Spleen (tissue), 11 donors: ENCODE measurements around the gene TKTL1. TPM values are rescaled to one million over a fixed set of nuclear protein-coding genes. Genes with fewer than 3 reads are reported as not detected.

Source experiments
- DNase-seq: peaks from one replicate; pipeline ENCODE4 v3.0.0-alpha.2; 2020
- H3K27ac ChIP-seq, 8 donors: fragments of 200-600 bp; sonication (generic) in 7 of 8; 1 replicate in 4 of 8; 2 replicates in 4 of 8; pipeline versions ENCODE4 v1.5.0 to v1.8.0; 2016 to 2021; ENCODE audit warnings: inconsistent platforms in 4 of 8, mild to moderate bottlenecking in 4 of 8, moderate library complexity in 1 of 8
- H3K27me3 ChIP-seq, 7 donors: fragments of 200-600 bp; sonication (generic) in 6 of 7; replicated peaks in 1 of 7; 1 replicate in 4 of 7; 2 replicates in 3 of 7; pipeline versions ENCODE4 v1.5.0 to v1.8.0; 2016 to 2021; ENCODE audit warnings: inconsistent platforms in 3 of 7, mild to moderate bottlenecking in 1 of 7
- H3K36me3 ChIP-seq, 6 donors: fragments of 200-600 bp; sonication (generic) in 5 of 6; 1 replicate in 4 of 6; 2 replicates in 2 of 6; pipeline versions ENCODE4 v1.5.0 to v1.8.0; 2016 to 2021; ENCODE audit warnings: inconsistent platforms in 2 of 6
- H3K4me1 ChIP-seq, 6 donors: fragments of 200-600 bp; sonication (generic) in 5 of 6; 1 replicate in 3 of 6; 2 replicates in 3 of 6; pipeline versions ENCODE4 v1.5.0 to v1.8.0; 2016 to 2021; ENCODE audit warnings: inconsistent platforms in 3 of 6
- H3K4me3 ChIP-seq, 8 donors: fragments of 200-600 bp; sonication (generic) in 7 of 8; 1 replicate in 4 of 8; 2 replicates in 4 of 8; pipeline versions ENCODE4 v1.5.0 to v1.8.0; 2016 to 2021; ENCODE audit warnings: inconsistent platforms in 4 of 8, mild to moderate bottlenecking in 4 of 8, moderate library complexity in 2 of 8
- H3K9me3 ChIP-seq, 8 donors: fragments of 200-600 bp; sonication (generic) in 7 of 8; 1 replicate in 4 of 8; 2 replicates in 4 of 8; pipeline versions ENCODE4 v1.5.0 to v1.8.0; 2016 to 2021; ENCODE audit warnings: inconsistent platforms in 4 of 8
- CTCF ChIP-seq, 11 experiments: fragments of 200-600 bp in 7 of 11; fragments of 450-650 bp in 4 of 11; sonication (generic) in 4 of 11; IDR thresholded peaks in 8 of 11; conservative IDR thresholded peaks in 3 of 11; 1 replicate in 7 of 11; 2 replicates in 4 of 11; pipeline versions ENCODE4 v1.4.0 to v1.8.0; 2016 to 2021; ENCODE audit warnings: antibody characterized with exemption in 11 of 11, inconsistent platforms in 4 of 11, mild to moderate bottlenecking in 1 of 11
- POLR2A ChIP-seq, 3 donors: fragments of 450-650 bp; IDR thresholded peaks; one replicate each; pipeline ENCODE4 v1.5.1; 2017; ENCODE audit warnings: antibody characterized with exemption in 3 of 3, mild to moderate bottlenecking in 1 of 3
- POLR2AphosphoS5 ChIP-seq, 3 donors: sonication (generic); formaldehyde crosslinking; IDR thresholded peaks; one replicate each; pipeline ENCODE4 v1.5.1; 2017; ENCODE audit warnings: antibody characterized with exemption in 3 of 3
- WGBS, 5 donors: extraction: QIAGEN DNeasy Blood & Tissue Kit in 3 of 5; methylation state at CpG; one replicate each; pipeline versions ENCODE4 v1.1.5 to v1.1.7; 2013 to 2018; 5-methylcytosine and 5-hydroxymethylcytosine counted together
- intact Hi-C: fragments of 100-400 bp; cut with DNase I; formaldehyde crosslinking; loops from one replicate; pipeline ENCODE4 v1.15.0; 2023; ENCODE audit warnings: low total_unique reads
- polyA plus RNA-seq, 3 donors: library from polyadenylated mRNA; stranded (reverse); fragments of 200-250 nt; gene quantifications; one replicate each; pipeline ENCODE4 v1.2.1, GENCODE V29; 2013
- total RNA-seq, 7 donors: library from RNA; depleted of rRNA in 3 of 7; stranded (reverse); fragments of >200 nt in 3 of 7; fragmentation: NEBNext Ultra II Directional in 4 of 7; extraction: Animal tissue kit (Norgen Biotek cat#: 25700) in 4 of 7; gene quantifications; one replicate each; pipeline versions ENCODE4 v1.1.0 to v1.2.1, GENCODE V29; 2016 to 2021
- donor health status: healthy with polysubstance abuse.
- donor health status: DM: no; HTN: no; CAD: no; lungs with moderate emphysema.
- donor health status: DM: no; HTN: no; CAD: no.
- donor health status: Bipolar disorder and iron deficiency.
- donor health status: healthy.
- donor health status: DM: no; HTN: no; CAD: no.
- donor health status: DM: yes; HTN: yes; CAD: no.

The TKTL1 gene
- total and polyA plus RNA-seq, 10 donors = 0.13 to 3.7 (median 0.77) TPM; not detected in 1

DNA sequence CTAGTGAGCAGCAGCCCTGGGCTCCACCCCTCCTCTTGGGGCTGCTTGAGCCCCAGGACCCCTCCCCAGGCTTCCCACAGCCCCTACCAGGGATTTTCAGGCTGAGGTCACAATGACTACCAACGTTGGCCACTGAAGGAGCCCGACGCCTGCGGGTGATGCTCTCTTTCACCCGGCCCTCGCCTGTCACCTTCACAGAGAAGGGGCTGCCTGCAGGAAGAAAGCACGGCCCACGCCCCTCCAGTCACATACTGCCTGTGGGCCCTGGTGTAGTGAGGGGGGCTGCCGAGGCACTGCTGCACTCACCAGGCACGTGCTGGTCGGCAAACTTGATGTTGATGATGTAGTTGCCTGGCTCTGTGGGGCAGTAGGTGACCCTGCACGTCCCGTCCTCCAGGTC, 56.9 kb downstream of the TKTL1 start:
- WGBS, 5 donors = 79 to 100% (median 86%) methylated on average over 4 to 13 of the region's 13 CpGs; no CpG with 5 or more reads in 1 of the 5 donors
- TF ChIP-seq POLR2A (IDR thresholded peaks at IDR 0.05) (no peak), CTCF (IDR thresholded peaks at IDR 0.05 in 8 of 11, conservative IDR thresholded peaks at IDR 0.05 in 3 of 11) (no peak), POLR2AphosphoS5 (IDR thresholded peaks at IDR 0.05) (peak in 1 of 3 donors; percentile 17)
- Histone ChIP-seq H3K4me3 (no peak overlapping the region), H3K36me3 (peaks cover 0 to 95% (median 82%) of the 10 kb centered on the region in 6 donors), H3K9me3 (no peaks in the 10 kb centered on the region), H3K27me3 (no peaks in the 10 kb centered on the region), H3K27ac (peak overlapping the region in 6 of 8 donors; percentile 20 to 85 (median 70)), H3K4me1 (peaks cover 3 to 75% (median 39%) of the 10 kb centered on the region in 6 donors)
- no peak for DNase-seq
- intact Hi-C loops = no loop called here

- peaks cover 0 to 68% (median 35%) of the 10 kb centered on the region in 6 donors for H3K4me1 ChIP-seq
- no peak overlapping the region for H3K4me3 ChIP-seq
- H3K27ac ChIP-seq = peak overlapping the region in 2 of 8 donors; percentile 77 to 85
- peaks cover 0 to 100% (median 90%) of the 10 kb centered on the region in 6 donors for H3K36me3 ChIP-seq
- H3K9me3 ChIP-seq = no peaks in the 10 kb centered on the region
- intact Hi-C loops = no loop called here
- DNase-seq = no peak
- TF ChIP-seq POLR2AphosphoS5 (IDR thresholded peaks at IDR 0.05) = peak in 1 of 3 donors; percentile 53
- TF ChIP-seq CTCF (IDR thresholded peaks at IDR 0.05 in 8 of 11, conservative IDR thresholded peaks at IDR 0.05 in 3 of 11) = no peak
- no peak for TF ChIP-seq POLR2A (IDR thresholded peaks at IDR 0.05)
- WGBS, 5 donors = 87 to 94% (median 88%) methylated on average over 10 to 24 of the region's 24 CpGs
- no peaks in the 10 kb centered on the region for H3K27me3 ChIP-seq
Measured at GRCh38 chrX:154353172-154353843, 57.7 kb downstream of the TKTL1 start.

- DNase-seq = no peak
- no peaks in the 10 kb centered on the region for H3K27me3 ChIP-seq
- peak; percentile 37 to 68 (median 46) for TF ChIP-seq POLR2AphosphoS5 (IDR thresholded peaks at IDR 0.05)
- TF ChIP-seq POLR2A (IDR thresholded peaks at IDR 0.05) = no peak
- no peak for TF ChIP-seq CTCF (IDR thresholded peaks at IDR 0.05 in 8 of 11, conservative IDR thresholded peaks at IDR 0.05 in 3 of 11)
- peaks cover 0 to 100% (median 93%) of the 10 kb centered on the region in 6 donors for H3K36me3 ChIP-seq
- H3K4me3 ChIP-seq = no peak overlapping the region
- peaks cover 0 to 65% (median 32%) of the 10 kb centered on the region in 6 donors for H3K4me1 ChIP-seq
- intact Hi-C loops = no loop called here
- H3K27ac ChIP-seq = peak overlapping the region in 1 of 8 donors; percentile 85
- WGBS, 5 donors = 85 to 100% (median 92%) methylated on average over 1 to 14 of the region's 14 CpGs
- H3K9me3 ChIP-seq = no peaks in the 10 kb centered on the region
Measured at GRCh38 chrX:154354013-154354412, 58.4 kb downstream of the TKTL1 start.

DNA sequence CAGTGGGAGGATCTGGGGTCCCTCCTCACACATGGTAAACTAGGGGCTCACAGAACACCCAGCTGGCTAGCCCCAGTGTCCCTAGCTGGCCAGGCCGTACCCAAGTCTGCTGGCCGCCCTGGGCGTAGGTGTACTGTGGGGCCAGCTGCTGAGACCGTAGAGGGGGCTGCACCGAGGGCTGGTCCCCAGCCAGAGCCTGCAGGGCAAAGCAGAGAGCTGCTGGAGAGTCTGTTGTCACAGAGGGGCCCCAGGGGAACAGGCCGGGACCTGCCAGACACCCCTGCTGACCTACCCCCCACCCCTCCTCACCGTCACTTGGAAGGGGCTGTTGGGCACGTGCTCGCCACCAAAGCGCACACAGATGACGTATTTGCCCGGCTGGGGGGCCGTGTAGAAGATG, 58.9 kb downstream of the TKTL1 start:
- peak in 1 of 3 donors; percentile 6 for TF ChIP-seq POLR2AphosphoS5 (IDR thresholded peaks at IDR 0.05)
- no peak for TF ChIP-seq CTCF (IDR thresholded peaks at IDR 0.05 in 8 of 11, conservative IDR thresholded peaks at IDR 0.05 in 3 of 11)
- no peak for TF ChIP-seq POLR2A (IDR thresholded peaks at IDR 0.05)
- no peak for DNase-seq
- H3K4me3 ChIP-seq = no peak overlapping the region
- 79 to 95% (median 87%) methylated on average over 4 to 13 of the region's 13 CpGs for WGBS, 5 donors
- intact Hi-C loops = no loop called here
- H3K9me3 ChIP-seq = no peaks in the 10 kb centered on the region
- no peaks in the 10 kb centered on the region for H3K27me3 ChIP-seq
- peak overlapping the region in 1 of 8 donors; percentile 85 for H3K27ac ChIP-seq
- peaks cover 0 to 100% (median 93%) of the 10 kb centered on the region in 6 donors for H3K36me3 ChIP-seq
- H3K4me1 ChIP-seq = peaks cover 0 to 60% (median 27%) of the 10 kb centered on the region in 6 donors
